Fibroblast of lung (primary cell): ENCODE results near the gene PRDM8. TPM values are rescaled to one million over a fixed set of nuclear protein-coding genes. Genes with fewer than 3 reads are reported as not detected.

Source experiments
- DNase-seq, 2 donors: peaks; one replicate each; pipeline versions ENCODE4 v3.0.0 to v3.0.0-alpha.2; 2010; ENCODE audit warnings: low read depth in 2 of 2
- H2AFZ ChIP-seq: 2 replicates; pipeline ENCODE4 v1.5.1; 2012; ENCODE audit warnings: low read length, control low read depth, inconsistent platforms
- H3K27ac ChIP-seq: 2 replicates; pipeline ENCODE4 v1.5.1; 2011; ENCODE audit warnings: low read length, control low read depth; ENCODE audit not compliant: insufficient read depth
- H3K27me3 ChIP-seq: 2 replicates; pipeline ENCODE4 v1.5.1; 2011; ENCODE audit warnings: mild to moderate bottlenecking, low read length; ENCODE audit not compliant: control insufficient read depth, insufficient read depth
- H3K36me3 ChIP-seq: 2 replicates; pipeline ENCODE4 v1.5.1; 2011; ENCODE audit warnings: low read length; ENCODE audit not compliant: control insufficient read depth, insufficient read depth
- H3K4me1 ChIP-seq: 2 replicates; pipeline ENCODE4 v1.5.1; 2011; ENCODE audit warnings: low read length; ENCODE audit not compliant: control insufficient read depth, insufficient read depth; ENCODE audit errors: extremely low read depth
- H3K4me2 ChIP-seq: 2 replicates; pipeline ENCODE4 v1.5.1; 2011; ENCODE audit warnings: low read length, control low read depth; ENCODE audit not compliant: insufficient read depth; ENCODE audit errors: extremely low read depth
- H3K4me3 ChIP-seq, 4 experiments: fragments of 200-600 bp in 1 of 4; sonication (generic) in 1 of 4; replicated peaks in 1 of 4; 2 replicates each; pipeline ENCODE4 v1.5.1; 2011 to 2016; ENCODE audit warnings: low read length in 4 of 4, low read depth in 3 of 4, mild to moderate bottlenecking in 3 of 4, control low read depth in 2 of 4, inconsistent platforms in 1 of 4, mixed read lengths in 1 of 4; ENCODE audit not compliant: insufficient read depth in 1 of 4; ENCODE audit errors: control extremely low read depth in 1 of 4
- H3K79me2 ChIP-seq: 2 replicates; pipeline ENCODE4 v1.5.1; 2012; ENCODE audit warnings: mild to moderate bottlenecking, low read length, inconsistent platforms; ENCODE audit not compliant: control insufficient read depth, insufficient read depth
- H3K9ac ChIP-seq: 2 replicates; pipeline ENCODE4 v1.5.1; 2011; ENCODE audit warnings: mild to moderate bottlenecking, low read length, control low read depth; ENCODE audit not compliant: insufficient read depth
- H3K9me3 ChIP-seq: 2 replicates; pipeline ENCODE4 v1.5.1; 2012; ENCODE audit warnings: low read depth, low read length; ENCODE audit not compliant: control insufficient read depth, insufficient read depth
- H4K20me1 ChIP-seq: 2 replicates; pipeline ENCODE4 v1.5.1; 2011; ENCODE audit warnings: low read length; ENCODE audit not compliant: control insufficient read depth, insufficient read depth; ENCODE audit errors: extremely low read depth
- CTCF ChIP-seq, 2 donors: IDR thresholded peaks in 1 of 2; conservative IDR thresholded peaks in 1 of 2; 1 replicate in 1 of 2; 2 replicates in 1 of 2; pipeline ENCODE4 v1.5.1; 2011 to 2012; ENCODE audit warnings: low read length in 2 of 2, control low read depth in 1 of 2, inconsistent platforms in 1 of 2, low read depth in 1 of 2, mild to moderate bottlenecking in 1 of 2
- EZH2 ChIP-seq: IDR thresholded peaks from 2 replicates; pipeline ENCODE4 v1.5.1; 2012; ENCODE audit warnings: low read length, control low read depth, mild to moderate bottlenecking; ENCODE audit errors: missing control alignments
- polyA plus RNA-seq, 2 donors: library from polyadenylated mRNA; depleted of rRNA in 1 of 2; stranded (reverse) in 1 of 2; unstranded in 1 of 2; fragments of >200 nt; gene quantifications; 2 replicates each; pipeline ENCODE4 v1.2.1, GENCODE V29; 2011 to 2012; ENCODE audit warnings: missing spikeins in 1 of 2
- total RNA-seq: library from RNA; depleted of rRNA; stranded (reverse); fragments of >200 nt; gene quantifications from 2 replicates; pipeline ENCODE4 v1.2.1, GENCODE V29; 2014

PRDM8 gene
- total and polyA plus RNA-seq, 2 donors (not counting 1 experiment from before 2014, with no cell fraction given): 3.3 to 8.8 TPM

DNA sequence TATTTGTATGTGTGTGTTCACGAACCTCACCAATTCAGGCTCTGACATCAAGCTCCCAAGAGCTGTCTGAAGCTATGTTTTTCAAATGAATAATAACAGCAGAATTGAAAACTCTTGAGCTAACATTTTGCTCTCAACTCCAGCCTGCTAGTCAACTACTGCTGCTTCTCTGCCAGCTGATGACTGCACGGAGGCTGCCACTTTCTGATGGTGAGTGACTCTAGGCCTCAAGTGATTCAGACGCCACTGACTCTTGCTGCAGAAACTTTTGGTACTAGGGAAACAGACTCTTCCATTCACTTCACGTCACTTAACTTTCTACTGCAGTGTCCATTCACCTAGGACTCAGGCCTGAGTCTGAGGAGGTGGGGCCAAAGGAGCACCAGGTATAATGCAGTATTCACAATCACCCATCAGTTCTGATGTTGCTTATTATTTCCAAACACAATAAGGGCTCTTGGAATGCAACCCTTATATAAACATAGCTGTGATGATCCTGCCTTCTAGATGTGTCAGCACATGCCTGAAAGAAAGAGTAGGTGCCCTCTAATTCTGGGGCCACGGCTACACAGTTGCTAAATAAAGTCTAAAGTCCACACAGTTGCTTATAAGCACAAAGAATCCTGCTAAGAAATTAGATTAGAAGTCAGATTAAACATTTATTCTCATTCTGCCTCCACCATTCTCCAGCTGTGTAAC, 16.0 kb downstream of the PRDM8 start:
- peak overlapping the region; percentile 33 for H3K27ac ChIP-seq
- H3K27me3 ChIP-seq: no peaks in the 10 kb centered on the region
- no peaks in the 10 kb centered on the region for H4K20me1 ChIP-seq
- H3K9ac ChIP-seq: no peak overlapping the region
- DNase-seq: peak in 1 of 2 donors; percentile 71
- TF ChIP-seq EZH2: no peak
- no peak for TF ChIP-seq CTCF (conservative IDR thresholded peaks at IDR 0.05 in 1 of 2, IDR thresholded peaks at IDR 0.05 in 1 of 2; ENCODE audit: low read depth in 1 of 2, low read length in 2 of 2)
- H2AFZ ChIP-seq: peak overlapping the region; percentile 31
- H3K79me2 ChIP-seq: no peaks in the 10 kb centered on the region
- H3K4me3 ChIP-seq: no peak overlapping the region
- peaks cover 10% of the 10 kb centered on the region for H3K4me1 ChIP-seq
- peak overlapping the region; percentile 42 for H3K4me2 ChIP-seq
- H3K9me3 ChIP-seq: no peaks in the 10 kb centered on the region
- no peaks in the 10 kb centered on the region for H3K36me3 ChIP-seq

DNA sequence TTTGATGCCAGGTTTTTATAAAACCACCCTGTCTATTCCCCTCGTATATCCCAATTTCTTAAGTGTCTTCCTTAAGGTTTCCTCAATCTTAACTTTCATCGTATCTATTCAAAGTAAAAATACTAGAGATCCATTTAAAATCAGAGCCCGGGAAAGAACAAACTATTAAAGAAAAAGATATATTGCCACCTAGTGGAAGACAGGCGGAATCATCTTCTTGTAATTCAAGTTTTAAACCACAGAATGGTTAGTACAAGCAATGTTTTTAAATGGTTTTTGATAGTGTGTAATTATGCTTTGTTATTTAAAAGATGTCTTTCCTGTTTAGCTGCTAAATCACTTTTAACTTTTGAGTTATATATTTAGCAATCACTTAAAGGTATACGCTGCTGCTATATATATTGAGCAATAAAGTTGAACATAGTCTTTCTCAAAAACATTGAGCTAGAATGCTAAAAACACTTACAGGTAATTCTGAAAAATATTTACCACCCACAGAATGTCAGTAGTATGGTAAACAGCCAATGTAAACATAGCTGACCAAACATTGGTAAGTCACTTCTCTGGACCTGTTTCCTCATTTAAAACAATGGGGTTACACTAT, 18.2 kb downstream of the PRDM8 start:
- Histone ChIP-seq H3K4me3 (no peak overlapping the region), H3K9ac (no peak overlapping the region), H3K27me3 (no peaks in the 10 kb centered on the region), H3K4me2 (no peak overlapping the region), H3K36me3 (no peaks in the 10 kb centered on the region), H3K4me1 (peaks cover 10% of the 10 kb centered on the region), H3K79me2 (no peaks in the 10 kb centered on the region), H4K20me1 (no peaks in the 10 kb centered on the region), H2AFZ (no peak overlapping the region), H3K9me3 (no peaks in the 10 kb centered on the region), H3K27ac (no peak overlapping the region)
- peak in 1 of 2 donors; percentile 59 for TF ChIP-seq CTCF (conservative IDR thresholded peaks at IDR 0.05 in 1 of 2, IDR thresholded peaks at IDR 0.05 in 1 of 2; ENCODE audit: low read depth in 1 of 2, low read length in 2 of 2)
- TF ChIP-seq EZH2: no peak
- peak; percentile 44 to 76 for DNase-seq

GRCh38 chr4:80216100-80216761, 18.9 kb downstream of the PRDM8 start:
- no peaks in the 10 kb centered on the region for H4K20me1 ChIP-seq
- H3K9me3 ChIP-seq: no peaks in the 10 kb centered on the region
- H3K4me2 ChIP-seq: no peak overlapping the region
- no peak overlapping the region for H3K4me3 ChIP-seq
- no peaks in the 10 kb centered on the region for H3K36me3 ChIP-seq
- no peaks in the 10 kb centered on the region for H3K79me2 ChIP-seq
- no peaks in the 10 kb centered on the region for H3K27me3 ChIP-seq
- H3K27ac ChIP-seq: no peak overlapping the region
- TF ChIP-seq EZH2: no peak
- TF ChIP-seq CTCF (conservative IDR thresholded peaks at IDR 0.05 in 1 of 2, IDR thresholded peaks at IDR 0.05 in 1 of 2; ENCODE audit: low read depth in 1 of 2, low read length in 2 of 2): no peak
- H3K4me1 ChIP-seq: peaks cover 10% of the 10 kb centered on the region
- no peak for DNase-seq
- no peak overlapping the region for H2AFZ ChIP-seq
- no peak overlapping the region for H3K9ac ChIP-seq
